Measurements from ENCODE around the gene TBX20.

GRCh38 chr7:35286422-35286821 lies 32.5 kb upstream of the TBX20 start:
- TF ChIP-seq POLR2A (IDR thresholded peaks at IDR 0.05; ENCODE audit: low read depth, low read length) (no peak), CTCF (IDR thresholded peaks at IDR 0.05 in 2 of 3, conservative IDR thresholded peaks at IDR 0.05 in 1 of 3; ENCODE audit: control insufficient read depth in 2 of 3, extremely low read depth in 1 of 3, insufficient read depth in 1 of 3, low read depth in 3 of 3, low read length in 3 of 3) (no peak)
